ENCODE data around the gene CPE. TPM values are rescaled to one million over a fixed set of nuclear protein-coding genes. Genes with fewer than 3 reads are reported as not detected.

CPE gene
- total RNA-seq, 1 experiment from 2014 or later, result not detected

Other genes starting within 250 kb of the CPE start
- gene KLHL2, start 171.4 kb upstream of the CPE start, total RNA-seq (2014; rRNA removed; shearing (Covaris generic)), result 12.5 and 17.2 TPM in 2 replicates
- 38.6 and 44.6 TPM in 2 replicates for gene MSMO1, start 51.3 kb upstream of the CPE start, total RNA-seq (2014; rRNA removed; shearing (Covaris generic))

All from SJCRH30 (cell line).